GM18507 (cell line): ENCODE data around the gene HOXA7.

Experiments
- DNase-seq: peaks from one replicate; pipeline ENCODE4 v3.0.0; 2011; ENCODE audit warnings: low read depth; ENCODE audit not compliant: insufficient read length; ENCODE audit errors: extremely low spot score
- FAIRE-seq: peaks from 2 replicates; lab custom pipeline; 2011; peaks lifted over from hg19 to GRCh38; lab: Jason Lieb, UNC

Gene HOXA7

GRCh38 chr7:27151341-27151930 is 5.0 kb downstream of the HOXA7 start:
- DNase-seq, result no peak
- FAIRE-seq, result no peak

GRCh38 chr7:27150568-27151340 is 5.7 kb downstream of the HOXA7 start:
- DNase-seq (peak; percentile 76), FAIRE-seq (peak; percentile 66)

DNA sequence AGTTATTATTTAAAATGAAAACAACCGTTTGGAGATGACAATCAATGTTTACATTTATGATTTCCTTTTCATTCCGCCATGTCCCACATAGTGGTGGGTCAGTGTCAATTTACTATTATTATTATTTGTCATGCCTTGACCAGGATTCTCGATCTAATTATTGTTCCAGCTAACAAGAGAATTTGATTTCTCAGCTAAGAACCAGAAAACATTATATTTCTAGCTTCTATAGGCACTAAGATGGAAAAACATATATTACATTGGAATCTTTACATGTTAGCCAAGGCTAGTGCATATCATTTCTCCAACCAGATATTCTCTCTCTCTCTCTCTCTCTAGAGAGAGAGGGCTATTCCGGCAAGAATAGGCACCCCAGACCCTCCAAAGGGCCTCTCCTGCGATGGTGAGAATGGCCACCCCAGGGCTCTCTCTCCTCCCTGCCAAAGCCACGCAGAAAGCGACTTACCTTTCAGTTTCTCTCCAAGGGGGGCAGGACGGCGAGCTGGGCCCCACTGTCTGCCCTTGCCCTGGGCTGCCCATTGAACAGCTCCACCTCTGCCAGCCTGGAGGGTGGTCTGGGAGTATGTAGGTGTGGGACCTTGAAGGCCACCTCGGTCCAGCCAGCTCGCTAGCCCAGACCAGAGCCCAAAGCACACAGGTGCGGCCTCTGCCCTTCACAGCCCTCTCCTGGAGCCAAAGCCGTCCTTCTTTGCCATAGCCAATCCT is 6.5 kb downstream of the HOXA7 start:
- DNase-seq, result no peak
- FAIRE-seq, result no peak

GRCh38 chr7:27148756-27149641 is 7.5 kb downstream of the HOXA7 start:
- FAIRE-seq, result no peak

DNA sequence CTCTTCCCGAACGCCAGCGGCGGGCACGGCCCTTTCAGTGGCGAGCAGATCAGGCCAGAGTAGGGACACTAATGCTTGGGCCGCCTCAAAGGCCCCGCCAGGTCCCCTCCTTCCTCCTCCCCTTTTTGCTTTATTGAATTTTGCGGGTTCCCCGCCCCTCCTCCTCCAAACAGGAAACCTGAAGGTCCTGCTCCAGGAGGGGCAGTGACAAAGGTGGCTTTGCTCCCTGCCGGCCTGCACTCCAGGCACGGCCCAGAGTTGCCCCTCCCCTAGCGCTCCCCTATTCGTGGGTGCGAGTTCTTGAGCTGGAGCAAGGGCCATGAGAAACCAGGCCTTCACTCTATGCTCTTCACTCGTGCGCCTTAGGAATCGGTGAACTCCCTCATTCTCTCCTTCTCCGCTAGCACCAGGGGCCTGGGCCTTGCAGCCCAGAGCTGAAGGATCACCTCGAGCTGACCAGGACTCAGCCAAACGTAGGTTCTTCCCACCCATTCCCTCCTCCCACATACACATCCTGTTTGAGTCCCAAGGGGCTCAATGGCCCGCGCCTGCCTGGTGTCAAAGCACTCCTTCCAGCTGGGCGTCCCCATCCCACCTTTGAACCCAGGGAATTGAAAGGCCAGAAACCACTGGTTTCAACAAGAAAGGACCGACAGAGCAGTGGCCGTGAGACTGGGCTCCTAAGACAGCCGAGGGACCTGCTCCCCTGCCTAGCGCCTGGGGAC is 8.3 kb downstream of the HOXA7 start:
- FAIRE-seq, result no peak
- DNase-seq, result no peak

More at GRCh38 chr7:27148756-27149641, 7.5 kb downstream of the HOXA7 start:
- DNase-seq, result no peak

DNA sequence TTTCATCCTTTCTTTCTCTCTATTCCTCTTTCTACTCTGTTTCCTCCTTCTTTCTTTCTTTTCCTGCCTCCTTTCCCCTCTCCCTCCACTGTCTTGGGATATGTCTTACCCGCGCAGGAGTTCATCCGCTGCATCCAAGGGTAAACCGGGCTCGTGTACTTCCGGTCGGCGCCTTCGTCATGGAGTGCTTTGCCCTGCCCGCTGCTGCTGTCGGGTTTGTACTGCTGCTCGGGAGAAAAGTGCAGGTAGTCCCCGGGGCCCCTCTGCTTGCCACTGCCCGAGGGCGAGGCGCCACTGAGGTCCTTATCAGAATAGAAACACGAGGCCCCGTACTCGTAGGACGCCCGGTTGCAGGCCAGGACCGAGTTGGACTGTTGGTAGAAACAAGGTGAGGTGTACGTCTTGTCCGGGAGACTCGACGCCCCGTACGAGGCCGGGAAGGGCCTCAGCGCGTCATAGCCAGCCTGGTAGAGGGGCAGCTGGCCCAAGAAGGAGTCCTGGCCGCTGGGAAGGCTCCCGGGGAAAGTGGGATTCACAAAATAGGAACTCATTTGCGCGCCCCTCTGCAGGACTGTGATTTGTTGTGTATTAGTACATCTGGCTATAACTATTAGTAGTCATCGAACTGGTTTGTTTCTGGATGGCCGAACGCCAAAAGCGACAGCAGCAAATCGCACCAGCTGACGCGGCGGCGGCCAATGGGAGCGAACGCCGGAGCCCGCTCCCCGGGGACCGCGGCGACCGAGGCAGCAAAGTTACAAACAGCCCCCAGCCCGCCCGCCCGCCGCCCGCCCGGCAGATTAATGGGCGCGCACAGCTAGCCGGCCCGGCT is 9.1 kb downstream of the HOXA7 start, which contains the start of gene HOXA6:
Gene HOXA6, minus strand, starts transcription at position 576 of the 832 bp plus-strand sequence. Its CDS starts 25 bp downstream, at position 551.
- no peak for DNase-seq
- FAIRE-seq, result no peak

DNA sequence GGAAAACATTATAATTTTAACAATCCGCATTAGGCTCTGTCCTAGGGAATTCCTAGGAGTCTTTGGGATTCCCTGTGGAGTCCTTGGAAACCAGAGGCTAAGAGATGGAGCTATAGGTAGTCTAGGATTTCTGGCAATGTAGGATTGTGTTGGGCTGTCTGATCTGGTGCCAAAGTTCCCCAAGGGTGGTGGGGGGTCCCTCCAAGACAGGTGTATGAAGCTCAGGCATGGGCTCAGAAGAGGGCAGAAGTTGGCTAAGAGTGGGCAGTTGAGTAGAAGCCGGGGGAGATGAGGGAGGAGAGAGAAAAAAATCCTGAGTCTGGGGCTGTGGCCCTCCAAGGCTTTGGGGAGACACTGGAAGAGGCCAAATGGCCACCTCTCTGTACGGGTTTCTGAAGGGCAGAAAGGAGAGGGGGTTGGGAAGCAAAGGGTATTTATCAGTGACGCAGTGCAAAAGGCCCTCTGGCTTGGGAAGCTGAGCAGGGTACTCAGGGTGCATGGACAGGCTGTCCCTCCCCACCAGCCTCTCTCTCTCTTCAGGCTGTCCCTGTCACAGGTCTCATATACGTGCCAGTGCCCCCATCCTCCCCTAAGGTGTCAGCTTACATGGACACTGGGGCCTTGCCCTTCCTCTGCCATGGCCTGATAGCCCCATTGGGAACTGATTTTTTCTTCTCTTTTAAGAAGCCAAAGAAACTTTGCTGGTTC is 9.8 kb downstream of the HOXA7 start:
- no peak for DNase-seq
- no peak for FAIRE-seq

DNA sequence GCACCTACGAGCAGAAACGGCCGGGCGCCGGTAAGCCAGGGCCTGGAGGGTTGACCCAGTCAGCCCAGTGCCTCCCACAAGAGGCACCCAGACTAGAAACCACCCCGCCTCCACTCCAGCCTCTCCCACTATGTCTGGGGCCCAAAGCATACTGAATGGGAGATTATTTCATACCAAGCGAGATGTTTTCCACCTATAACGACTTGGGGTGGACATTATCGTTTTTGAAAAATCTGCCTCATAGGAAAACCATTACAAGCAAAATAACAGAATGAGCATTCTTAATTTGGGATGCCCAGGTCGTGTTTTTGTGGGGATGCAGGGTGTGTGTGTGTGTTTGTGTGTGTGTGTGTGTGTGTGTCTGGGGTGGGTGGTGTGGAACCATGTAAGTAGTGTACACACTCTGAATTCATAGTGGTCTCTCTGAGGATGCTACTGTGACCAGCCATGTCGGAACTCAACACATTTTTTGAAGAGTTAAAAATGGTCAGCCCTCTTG is 10.5 kb downstream of the HOXA7 start:
- no peak for DNase-seq

DNA sequence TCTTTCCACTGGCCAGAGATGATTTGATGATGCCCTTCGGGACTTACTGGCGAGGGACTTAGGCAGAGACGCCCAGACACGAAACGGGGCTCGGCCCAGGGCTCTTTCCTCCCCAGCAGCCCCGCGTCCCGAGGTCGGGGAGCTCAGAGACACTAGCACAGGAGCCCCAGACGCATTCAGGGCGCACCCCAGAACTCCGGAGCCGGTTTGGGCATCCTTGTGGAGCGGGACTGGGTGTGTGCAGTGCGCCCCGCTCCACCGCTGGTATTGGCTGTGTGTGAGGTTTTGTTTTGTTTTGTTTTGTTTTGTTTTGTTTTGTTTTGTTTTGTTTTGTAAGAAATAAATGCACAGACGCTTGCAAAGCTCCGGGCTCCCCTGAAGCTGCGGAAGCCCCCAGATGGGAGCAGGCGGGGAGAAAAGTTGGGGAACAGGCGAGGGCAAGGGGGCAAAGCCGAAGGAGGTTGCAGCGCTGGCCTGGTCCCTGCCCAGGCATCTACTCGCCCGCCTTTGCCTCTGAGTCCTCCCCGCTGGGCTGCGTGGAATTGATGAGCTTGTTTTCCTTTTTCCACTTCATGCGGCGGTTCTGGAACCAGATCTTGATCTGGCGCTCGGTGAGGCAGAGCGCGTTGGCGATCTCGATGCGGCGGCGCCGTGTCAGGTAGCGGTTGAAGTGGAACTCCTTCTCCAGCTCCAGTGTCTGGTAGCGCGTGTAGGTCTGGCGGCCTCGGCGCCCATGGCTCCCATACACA is 11.1 kb downstream of the HOXA7 start:
- FAIRE-seq (no peak), DNase-seq (no peak)

More for the DNA sequence above, 10.5 kb downstream of the HOXA7 start:
- no peak for FAIRE-seq

DNA sequence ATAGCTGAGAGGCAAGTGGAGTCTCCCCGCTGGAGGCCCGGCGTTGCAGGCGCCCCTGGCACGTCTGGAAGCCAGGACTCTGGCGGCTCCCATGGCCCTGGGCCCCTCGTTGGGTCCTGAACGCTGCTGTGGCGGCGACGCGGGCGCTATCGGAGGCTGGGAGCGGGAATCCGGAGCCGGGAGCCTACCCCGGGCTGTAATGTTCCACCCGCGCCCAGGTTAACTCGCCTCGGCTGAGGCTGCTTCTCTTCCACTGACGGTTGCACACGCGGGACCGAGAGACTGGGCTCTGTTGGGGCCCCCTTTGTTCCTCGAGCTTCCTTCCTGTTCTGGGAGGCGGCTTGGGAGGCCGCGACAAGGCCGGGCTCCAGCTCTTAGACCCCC is 11.7 kb downstream of the HOXA7 start:
- FAIRE-seq, result no peak
- DNase-seq, result no peak

DNA sequence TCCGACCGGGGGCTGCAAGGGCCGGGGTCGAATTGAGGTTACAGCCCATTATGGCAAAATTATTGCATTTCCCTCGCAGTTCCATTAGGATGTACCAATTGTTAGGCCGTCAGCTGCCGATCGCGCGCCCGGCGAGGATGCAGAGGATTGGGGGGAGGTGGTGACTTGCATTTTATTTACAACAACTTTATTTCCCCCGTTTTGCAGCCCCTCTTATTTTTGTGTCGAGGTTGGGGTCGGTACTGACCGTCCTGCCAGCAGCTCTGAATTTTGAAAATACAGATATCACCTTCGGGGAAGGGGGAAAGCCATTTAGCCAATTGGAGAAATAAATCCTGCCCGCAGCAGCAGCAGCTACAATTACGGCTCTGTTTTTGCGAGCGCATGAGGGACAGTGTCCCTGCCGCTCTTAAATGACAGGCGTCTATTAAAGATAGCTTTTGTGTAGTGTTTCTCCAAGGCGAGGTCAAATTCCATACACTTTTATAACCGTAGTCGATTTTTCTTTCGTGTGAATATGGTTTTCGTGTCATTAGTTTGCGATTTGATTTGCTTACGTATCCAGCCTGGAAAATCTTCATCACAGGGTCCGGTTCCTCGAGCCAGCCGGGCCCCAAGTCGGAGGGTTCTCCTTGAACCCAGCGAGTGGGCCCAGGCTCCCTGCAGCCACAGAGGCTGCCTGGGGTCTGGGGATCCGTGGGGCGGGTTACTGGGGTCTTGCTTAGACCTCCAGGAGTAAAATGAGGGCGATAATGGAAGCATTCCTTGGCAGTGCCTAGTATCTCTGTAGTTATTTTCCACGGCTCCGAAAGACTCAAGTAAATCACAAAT is 12.3 kb downstream of the HOXA7 start:
- no peak for FAIRE-seq
- no peak for DNase-seq

DNA sequence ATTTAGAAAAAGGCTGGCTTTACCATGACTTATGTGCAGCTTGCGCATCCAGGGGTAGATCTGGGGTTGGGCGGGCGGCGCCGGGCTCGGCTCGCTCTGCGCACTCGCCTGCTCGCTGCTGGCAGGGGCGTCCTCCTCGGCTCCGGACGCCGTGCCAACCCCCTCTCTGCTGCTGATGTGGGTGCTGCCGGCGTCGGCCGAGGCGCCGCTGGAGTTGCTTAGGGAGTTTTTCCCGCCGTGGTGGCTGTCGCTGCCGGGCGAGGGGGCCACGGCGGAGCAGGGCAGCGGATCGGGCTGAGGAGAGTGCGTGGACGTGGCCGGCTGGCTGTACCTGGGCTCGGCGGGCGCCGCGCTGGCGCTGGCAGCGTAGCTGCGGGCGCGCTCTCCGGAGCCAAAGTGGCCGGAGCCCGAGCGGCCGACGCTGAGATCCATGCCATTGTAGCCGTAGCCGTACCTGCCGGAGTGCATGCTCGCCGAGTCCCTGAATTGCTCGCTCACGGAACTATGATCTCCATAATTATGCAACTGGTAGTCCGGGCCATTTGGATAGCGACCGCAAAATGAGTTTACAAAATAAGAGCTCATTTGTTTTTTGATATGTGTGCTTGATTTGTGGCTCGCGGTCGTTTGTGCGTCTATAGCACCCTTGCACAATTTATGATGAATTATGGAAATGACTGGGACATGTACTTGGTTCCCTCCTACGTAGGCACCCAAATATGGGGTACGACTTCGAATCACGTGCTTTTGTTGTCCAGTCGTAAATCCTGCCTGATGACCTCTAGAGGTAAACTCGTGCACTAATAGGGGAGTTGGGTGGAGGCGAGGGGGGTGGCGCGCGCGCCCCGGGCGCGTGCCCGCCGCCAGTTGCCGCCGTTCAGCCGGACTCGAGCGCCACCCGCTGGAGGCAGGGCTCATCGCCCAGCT is 13.2 kb downstream of the HOXA7 start, which contains the start of gene HOXA5:
Gene HOXA5, minus strand, starts transcription at position 659 of the 927 bp plus-strand sequence. Its CDS starts 74 bp downstream, at position 585.
- DNase-seq (no peak), FAIRE-seq (no peak)

GRCh38 chr7:27142580-27143022 is 13.9 kb downstream of the HOXA7 start:
- FAIRE-seq (no peak), DNase-seq (no peak)

DNA sequence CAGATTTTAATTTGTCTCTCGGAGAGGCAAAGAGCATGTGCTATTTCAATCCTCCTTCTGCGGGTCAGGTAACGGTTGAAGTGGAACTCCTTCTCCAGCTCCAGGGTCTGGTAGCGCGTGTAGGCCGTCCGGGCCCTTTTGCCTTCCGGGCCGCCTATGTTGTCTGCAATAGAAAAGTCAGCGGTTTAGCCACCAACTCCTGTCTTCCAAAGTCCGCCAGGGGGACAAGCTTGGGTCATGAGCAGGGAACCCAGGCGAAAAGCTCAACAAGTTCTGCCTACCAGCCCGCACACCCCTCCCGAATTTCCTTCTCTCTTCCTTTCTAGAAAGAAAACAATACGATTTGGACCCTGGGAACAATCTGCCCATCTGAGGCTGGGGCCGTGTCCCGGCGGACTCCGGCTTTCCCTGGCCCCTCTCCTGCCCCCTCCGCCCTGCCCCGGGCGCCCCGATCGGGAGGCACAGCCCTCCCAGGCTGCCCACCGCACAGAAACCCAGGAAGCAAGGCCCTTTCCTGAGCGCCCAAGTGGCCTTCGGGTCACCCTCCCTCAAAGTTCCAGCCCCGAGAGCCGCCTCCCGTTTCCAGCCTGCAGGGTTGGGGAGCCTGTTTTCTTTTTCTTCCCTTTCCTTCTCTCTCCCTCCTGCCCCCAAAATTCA is 14.4 kb downstream of the HOXA7 start:
- no peak for DNase-seq

More for the DNA sequence above, 14.4 kb downstream of the HOXA7 start:
- no peak for FAIRE-seq
